GM20431 (cell line): ENCODE data around the gene RAPGEF2.

Source experiments
- in situ Hi-C: fragments of 300-500 bp; cut with MseI, MboI; formaldehyde crosslinking; loops from one replicate; pipeline ENCODE4 v1.15.0; 2020; ENCODE audit warnings: low sequenced_read_pairs; ENCODE audit not compliant: unreplicated experiment

The RAPGEF2 gene

DNA sequence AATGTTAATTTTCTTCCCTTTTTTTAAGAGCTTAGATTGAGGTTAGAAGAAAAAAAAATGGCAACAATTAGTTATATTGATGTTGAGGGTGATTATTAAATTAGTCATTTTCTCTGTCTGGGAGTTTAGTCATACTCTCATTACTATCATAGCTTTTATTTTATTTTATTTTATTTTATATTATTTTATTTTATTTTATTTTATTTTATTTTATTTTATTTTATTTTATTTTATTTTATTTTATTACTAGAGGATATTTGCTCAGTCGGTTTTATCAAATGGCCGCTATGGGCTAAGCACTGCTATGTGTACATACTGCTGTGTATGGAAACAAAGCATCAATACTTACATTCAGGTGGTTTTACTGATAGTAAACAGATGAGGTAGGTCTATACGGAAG lies 239.5 kb downstream of the RAPGEF2 start:
- in situ Hi-C loops, result no loop called here

GRCh38 chr4:159343116-159343515 lies 240.2 kb downstream of the RAPGEF2 start:
- in situ Hi-C loops, result no loop called here

DNA sequence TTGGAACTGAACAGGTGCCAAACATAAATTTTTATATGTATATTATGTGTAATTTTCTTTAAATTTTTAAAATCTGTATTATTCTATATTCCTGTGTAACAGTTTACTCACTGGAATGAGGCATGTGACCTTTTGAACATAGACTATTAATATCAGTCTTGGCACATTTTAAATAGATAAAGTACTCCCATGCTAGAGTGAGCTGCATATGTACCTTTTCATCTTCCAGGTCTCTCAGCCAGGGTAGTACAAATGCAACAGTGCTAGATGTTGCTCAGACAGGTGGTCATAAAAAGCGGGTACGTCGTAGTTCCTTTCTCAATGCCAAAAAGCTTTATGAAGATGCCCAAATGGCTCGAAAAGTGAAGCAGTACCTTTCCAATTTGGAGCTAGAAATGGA lies 242.0 kb downstream of the RAPGEF2 start:
- in situ Hi-C loops, result no loop called here

DNA sequence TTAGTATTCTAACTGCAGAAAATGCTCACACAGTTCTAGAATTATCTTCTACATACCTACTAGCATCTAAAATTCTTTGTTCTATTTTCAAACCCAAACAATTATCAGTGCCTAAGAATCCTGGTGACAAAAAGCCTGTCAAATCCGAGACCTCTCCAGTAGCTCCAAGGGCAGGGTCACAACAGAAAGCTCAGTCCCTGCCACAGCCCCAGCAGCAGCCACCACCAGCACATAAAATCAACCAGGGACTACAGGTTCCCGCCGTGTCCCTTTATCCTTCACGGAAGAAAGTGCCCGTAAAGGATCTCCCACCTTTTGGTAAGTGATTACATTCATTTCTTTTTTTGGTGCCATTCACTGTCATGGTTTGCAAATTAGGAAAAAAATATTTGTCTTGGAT lies 243.8 kb downstream of the RAPGEF2 start:
- in situ Hi-C loops, result no loop called here

- in situ Hi-C loops, result no loop called here
These were observed 244.9 kb downstream of the RAPGEF2 start for GRCh38 chr4:159347813-159348212.

GRCh38 chr4:159349332-159349731 lies 246.5 kb downstream of the RAPGEF2 start:
- in situ Hi-C loops, result no loop called here

- in situ Hi-C loops, result no loop called here
These were observed 249.7 kb downstream of the RAPGEF2 start for GRCh38 chr4:159352609-159353008.

GRCh38 chr4:159353422-159354116 lies 250.7 kb downstream of the RAPGEF2 start:
- in situ Hi-C loops, result no loop called here

- in situ Hi-C loops, result no loop called here
These were observed 252.6 kb downstream of the RAPGEF2 start for GRCh38 chr4:159355466-159355865.

GRCh38 chr4:159357350-159357749 lies 254.5 kb downstream of the RAPGEF2 start:
- in situ Hi-C loops, result no loop called here

DNA sequence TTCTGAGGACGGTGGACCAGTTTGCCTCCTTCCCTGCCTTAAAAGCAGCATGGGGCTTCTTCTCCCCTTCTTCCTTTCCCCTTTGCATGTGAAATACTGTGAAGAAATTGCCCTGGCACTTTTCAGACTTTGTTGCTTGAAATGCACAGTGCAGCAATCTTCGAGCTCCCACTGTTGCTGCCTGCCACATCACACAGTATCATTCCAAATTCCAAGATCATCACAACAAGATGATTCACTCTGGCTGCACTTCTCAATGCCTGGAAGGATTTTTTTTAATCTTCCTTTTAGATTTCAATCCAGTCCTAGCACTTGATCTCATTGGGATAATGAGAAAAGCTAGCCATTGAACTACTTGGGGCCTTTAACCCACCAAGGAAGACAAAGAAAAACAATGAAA lies 255.3 kb downstream of the RAPGEF2 start:
- in situ Hi-C loops, result no loop called here

DNA sequence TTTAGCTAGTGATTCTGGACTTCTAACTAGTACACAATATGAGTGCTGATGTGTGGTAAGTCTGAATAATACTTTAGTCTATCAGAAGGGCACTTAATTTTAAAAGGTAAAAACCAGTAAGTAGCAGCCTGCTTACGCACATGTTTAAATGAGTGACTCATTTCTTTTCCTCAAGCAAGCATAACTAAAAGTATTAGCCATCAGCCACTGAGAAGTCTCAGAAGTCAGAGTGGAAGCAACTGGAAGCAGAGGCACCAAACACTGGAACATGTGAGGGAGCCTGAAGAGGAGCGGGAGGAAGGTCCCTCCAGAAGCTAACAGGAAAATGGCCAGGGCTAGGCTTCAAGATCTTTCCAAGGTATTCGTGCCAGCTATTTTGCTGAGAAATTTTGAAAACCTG lies 257.7 kb downstream of the RAPGEF2 start:
- in situ Hi-C loops, result no loop called here

GRCh38 chr4:159363361-159363760 lies 260.5 kb downstream of the RAPGEF2 start:
- in situ Hi-C loops, result no loop called here

DNA sequence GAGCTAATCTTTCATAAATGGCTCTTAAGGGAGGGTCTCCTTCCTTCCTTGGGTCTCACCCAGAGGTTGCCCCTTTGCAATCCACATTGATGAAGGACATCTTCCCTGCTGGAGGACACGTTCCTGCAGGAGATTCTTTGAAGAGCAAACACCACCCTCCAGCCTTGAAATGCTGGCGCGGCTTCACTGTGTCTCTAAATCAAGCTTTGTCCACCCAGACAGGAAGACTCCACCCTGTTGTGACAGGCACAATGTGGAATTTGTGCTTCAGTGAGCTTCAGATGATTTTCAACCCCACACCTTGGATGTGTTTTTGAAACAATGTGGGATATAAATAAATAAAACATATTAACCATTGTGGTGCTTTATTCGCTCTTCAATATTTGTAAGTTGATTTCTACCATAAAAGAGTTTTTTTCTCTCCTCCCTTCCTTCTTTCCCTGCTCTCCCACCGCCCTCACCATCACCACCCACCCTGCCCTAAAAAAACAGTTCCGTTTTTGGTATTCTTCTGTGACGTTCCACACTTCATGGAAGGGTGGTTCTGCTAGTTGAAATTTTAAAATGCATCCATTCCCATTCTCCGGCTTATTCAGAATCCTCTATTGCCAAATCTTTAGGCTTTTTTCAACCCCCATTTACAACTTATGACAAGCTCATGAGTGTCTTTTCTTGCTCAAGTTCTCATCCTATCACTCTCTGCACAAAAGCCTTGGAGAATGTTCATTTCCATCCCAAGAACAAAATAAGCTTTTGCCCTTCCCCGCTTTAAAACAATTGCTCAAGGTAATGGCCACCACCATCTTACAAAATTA lies 264.3 kb downstream of the RAPGEF2 start:
- in situ Hi-C loops, result no loop called here

DNA sequence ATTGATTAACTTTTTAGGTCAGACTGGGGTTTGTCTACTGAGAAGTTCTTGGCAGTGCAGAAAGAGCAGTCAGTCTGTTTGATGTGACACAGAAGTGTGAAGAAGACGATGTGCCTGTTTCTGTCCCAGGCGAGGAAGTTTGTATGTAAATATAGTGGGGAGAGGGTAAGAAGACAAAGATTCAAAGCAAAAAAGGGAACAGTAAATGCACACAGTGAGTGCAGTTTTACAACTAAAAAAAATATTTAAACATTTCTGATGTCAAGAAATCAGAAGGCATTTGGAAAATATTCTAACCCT lies 264.9 kb downstream of the RAPGEF2 start:
- in situ Hi-C loops, result no loop called here

GRCh38 chr4:159368320-159368719 lies 265.4 kb downstream of the RAPGEF2 start:
- in situ Hi-C loops, result no loop called here

DNA sequence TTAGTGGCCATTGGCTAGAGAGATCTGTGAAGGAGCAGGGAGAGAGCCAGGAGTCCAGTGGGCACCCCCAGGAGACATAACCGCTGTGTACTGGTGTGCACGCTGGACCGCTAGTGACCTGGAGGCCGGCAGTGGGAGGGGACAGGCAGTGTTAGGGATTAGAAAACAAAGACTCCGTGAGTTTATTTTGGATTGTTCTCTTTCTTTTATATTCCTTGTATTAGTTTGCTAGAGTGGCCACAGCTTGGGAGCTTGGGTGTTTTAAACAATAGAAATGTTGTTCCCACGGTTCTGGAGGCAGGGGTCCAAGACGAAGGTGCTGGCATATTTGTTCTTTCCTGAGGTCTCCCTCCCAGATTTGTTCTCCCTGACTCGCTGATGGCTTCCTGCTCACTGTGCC lies 266.4 kb downstream of the RAPGEF2 start:
- in situ Hi-C loops, result no loop called here

DNA sequence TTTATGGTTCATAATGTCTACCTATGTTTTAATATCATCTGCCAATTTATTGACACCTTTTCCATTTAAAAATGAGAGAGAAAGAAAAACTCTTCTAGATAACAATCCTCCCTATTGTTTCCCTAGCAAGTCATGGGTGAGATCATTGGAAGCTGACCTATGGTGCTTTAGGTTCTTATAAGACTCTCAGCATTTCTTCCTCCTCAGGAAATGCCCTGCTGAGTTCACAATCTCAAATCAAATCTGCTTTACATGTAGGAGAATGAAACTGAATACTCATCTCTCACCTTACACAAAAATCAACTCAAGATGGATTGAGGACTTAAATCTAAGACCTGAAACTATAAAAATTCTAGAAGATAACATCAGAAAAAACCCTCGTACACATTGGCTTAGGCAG lies 267.4 kb downstream of the RAPGEF2 start:
- in situ Hi-C loops, result no loop called here

- in situ Hi-C loops, result no loop called here
These were observed 272.1 kb downstream of the RAPGEF2 start for GRCh38 chr4:159374749-159375530.

- in situ Hi-C loops, result no loop called here
These were observed 273.4 kb downstream of the RAPGEF2 start for GRCh38 chr4:159376289-159376688.

- in situ Hi-C loops, result no loop called here
These were observed 275.3 kb downstream of the RAPGEF2 start for GRCh38 chr4:159378056-159378616.
